NCI-H1417 (cell line): ENCODE results near the gene FBF1.

Source experiments
- DNase-seq, 3 experiments: peaks; one replicate each; lab custom pipeline; 2025; lab: John Stamatoyannopoulos, UW

FBF1 gene

DNA sequence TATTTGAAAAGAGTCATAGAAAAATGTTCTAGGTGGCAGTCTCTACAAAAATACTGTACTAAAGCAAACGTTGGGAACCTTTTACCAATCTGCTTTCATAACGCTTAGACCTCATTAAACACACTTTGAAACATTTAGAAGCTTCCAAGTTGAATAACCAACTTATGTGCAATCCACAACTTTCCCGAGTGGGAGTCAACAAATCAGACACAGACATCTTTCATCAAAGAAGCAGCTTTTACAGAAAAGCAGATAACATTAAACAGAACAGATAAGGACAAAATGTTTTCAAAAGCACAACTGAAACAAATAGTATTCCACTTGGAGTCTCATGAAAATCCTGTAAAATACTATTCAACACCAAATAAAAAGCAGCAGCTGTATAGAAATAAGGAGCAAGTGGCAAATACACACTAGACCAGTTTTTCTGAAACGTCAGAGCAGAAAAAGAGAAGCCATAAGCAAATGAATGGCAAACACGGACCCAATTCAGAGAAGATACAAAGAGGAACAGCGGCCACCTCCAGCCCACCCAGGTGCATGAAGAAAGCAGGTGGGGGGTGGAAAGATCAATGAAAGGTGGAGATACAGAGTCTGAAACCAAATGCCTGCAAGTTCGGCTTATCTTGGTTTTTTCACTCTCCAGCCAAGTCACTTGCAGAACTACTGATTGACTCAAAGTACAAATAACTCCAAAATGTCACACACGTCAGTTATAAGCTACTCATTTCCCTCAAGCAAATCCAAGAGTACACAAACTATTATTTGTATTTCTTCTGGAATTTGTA lies 18.4 kb upstream of the FBF1 start:
- no peak for DNase-seq

DNA sequence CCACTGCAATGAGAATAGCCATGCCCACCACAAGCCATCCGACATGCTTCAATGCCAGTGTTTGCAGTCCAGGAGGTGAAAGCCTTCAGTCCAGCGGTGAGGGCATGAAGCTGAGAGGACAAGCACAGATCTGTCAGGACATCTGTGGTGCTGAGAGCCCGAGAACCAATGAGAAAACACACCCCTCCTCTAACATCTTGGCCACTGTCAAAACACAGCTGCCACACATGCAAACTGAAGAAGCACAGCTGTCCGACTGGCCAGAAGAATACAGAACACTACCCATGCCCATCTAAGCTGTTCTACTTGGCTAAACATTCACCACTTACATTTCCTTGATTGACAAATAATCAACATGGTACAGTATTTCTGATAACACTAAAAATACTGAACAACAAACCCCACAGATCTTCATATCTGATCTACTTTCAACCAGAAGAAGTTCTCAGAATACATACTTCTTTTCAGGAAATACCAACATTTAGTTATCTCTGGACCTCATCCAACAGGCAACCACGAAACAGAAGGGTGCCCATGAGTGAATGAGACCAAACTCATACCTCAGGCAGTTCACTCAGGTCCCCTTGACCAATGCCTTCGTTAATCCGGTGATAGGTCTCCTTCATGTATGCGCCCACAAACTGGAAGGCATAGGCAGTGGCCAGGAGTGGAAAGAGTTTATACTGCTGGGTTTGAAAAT lies 10.2 kb upstream of the FBF1 start:
- no peak for DNase-seq

DNA sequence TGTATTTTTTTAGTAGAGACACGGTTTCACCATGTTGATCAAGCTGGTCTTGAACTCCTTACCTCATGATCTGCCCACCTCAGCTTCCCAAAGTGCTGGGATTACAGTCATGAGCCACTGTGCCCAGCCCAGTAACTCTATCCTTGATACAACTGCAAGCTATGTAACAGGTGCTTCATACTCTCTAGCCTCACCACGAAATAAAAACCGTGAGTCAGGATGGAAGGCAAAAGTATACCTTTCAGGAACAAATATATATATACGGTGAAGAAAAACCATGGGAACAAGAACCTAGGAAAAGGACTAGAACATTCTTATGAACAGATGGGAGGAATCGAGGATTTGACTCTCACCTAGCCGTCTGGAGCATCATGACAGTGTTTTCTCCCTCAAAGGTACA lies 9.6 kb upstream of the FBF1 start:
- no peak for DNase-seq

DNA sequence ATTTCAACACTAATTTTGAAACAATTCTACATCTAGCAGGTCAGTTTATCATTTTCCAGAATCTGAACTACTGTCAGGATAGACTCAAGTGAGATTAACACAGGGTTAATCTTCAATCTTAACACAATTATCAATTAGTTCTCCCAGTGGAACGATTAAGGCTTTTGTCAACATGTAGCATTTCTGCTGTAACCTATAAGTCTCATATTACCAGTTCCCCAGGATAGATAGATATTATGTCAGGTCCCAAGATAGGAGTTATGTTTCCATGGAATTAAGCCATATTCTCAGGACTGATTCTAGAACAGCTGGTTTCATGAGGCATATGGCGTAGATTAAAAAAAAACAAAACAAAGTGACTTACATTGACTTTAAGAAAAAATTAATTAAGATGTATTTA lies 4.4 kb upstream of the FBF1 start:
- DNase-seq, result no peak

DNA sequence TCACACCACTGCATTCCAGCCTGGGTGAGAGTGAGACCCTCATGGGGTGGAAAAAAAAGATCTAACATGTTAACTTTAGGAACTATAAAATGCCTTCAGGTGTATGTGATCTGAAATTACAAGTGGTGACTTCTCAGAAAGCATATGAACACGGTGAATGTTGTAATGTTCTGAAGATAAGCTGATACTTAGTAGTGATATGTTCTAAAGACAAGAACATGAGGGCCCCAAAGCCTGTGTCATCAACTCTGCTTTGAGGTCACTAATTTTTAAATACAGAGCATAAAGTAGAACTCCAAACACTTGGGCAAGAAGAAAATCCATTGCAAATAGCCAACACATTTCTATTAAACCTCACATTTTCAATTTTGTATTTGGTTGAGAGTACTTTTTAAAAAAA lies 2.6 kb upstream of the FBF1 start:
- no peak for DNase-seq

DNA sequence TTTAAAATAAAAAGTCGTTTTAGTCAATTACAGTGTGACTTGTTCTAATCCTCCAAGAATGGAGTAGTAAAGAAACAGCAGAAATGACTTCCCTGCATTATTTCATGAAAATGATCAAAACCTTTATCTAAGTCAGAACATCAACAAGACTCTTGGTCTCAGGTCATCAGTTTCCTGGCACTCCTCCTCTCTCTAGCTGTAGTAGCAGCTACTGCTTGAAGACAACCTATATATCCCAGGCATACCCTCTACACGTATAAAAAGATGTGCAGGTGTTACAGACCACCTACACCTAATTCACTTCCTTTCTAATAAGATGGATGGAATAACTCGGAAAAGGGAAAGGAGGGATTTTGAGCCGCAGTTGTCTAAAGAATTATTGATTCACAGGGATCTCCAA lies 1.6 kb upstream of the FBF1 start:
- DNase-seq, result no peak

DNA sequence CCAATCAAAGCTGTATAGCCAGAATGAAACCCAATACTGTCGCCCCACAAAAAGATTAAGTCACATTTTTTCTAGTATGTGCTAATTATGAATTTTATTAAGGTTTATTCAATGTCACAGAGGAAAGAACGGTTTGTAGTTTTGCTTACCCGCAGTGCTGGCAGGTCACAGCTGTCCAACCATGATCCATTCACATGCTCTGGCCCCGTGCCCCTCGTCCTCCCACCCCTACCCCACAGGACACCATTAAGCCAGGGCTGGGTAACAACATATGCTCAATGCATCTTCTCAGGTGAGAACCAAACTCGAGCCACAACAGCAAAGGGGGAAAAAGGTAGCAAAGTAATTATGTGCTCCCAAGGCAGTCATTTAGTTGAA lies 589 bp upstream of the FBF1 start:
- no peak for DNase-seq

DNA sequence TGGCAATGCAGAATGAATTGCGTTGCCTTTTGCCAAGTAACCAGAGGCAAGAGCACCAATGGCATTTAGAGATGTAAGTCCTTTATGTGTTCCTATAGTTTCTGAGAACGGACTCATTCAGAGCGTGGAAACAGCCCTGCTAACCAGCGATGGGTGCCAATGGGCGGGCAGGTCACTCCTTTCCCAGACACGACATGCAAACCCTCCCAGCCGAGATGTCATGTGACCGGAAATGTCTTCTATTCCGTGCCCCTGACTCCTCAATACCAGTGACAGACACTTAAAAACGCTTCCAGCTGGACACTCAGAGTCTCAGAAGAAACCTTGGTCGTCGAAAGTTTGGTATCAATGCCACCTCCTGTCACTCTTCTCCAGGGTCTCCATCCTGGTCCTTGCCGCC lies 3.2 kb downstream of the FBF1 start:
- DNase-seq, result no peak

DNA sequence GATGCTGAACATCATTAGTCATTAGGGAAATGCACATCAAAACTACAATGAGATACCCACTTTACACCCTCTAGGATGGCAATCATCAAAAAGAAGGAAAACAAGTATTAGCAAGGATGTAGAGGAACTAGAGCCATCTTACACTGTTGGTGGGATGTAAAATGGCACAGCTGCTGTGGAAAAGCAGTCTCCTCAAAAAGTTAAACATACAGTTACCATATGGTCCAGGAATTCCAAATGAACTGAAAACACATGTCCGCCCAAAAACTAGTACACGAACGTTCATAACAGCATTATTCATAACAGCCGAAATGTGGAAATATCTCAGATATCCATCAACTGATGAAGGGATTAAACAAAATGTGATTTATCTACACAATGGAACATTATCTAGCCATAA lies 7.0 kb downstream of the FBF1 start:
- no peak for DNase-seq

DNA sequence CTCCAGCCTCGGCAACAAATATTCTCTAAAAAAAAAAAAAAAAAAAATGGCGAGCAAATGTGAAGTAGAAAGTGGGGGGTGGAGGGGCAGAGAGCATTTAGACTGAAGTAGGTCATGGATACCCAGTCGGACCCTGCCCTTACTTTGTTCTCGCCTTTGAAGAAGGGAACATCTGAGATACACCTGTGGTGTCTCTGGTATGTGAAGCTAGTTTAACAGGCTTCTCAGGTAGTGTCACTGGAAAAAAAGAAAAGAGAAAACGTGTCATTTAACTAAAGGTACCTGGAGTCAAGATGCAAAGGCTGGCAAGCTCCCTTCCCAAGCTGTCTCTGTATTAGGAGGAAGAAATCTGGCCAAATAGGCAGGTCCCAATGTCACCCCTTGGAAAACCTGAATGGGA lies 8.0 kb downstream of the FBF1 start:
- no peak for DNase-seq

DNA sequence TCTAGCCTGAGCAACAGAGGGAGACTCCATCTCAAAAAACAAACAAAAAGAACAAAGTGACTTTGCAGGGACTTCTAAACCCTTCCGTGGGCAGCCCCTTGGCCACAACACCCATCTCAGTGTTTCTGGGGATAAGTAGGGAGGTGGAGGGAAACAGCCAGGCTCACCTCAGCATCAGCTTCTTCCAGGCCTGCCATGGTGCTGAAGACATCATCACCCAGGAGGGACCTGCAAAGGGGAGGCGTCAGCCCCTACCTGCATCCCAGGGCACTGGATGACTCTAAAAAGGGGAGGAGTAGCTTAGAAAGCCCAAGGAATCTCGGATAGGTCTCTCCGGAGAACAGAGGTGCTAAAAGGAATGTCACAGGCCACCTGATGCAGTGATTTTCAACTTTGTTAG lies 9.8 kb downstream of the FBF1 start:
- no peak for DNase-seq

DNA sequence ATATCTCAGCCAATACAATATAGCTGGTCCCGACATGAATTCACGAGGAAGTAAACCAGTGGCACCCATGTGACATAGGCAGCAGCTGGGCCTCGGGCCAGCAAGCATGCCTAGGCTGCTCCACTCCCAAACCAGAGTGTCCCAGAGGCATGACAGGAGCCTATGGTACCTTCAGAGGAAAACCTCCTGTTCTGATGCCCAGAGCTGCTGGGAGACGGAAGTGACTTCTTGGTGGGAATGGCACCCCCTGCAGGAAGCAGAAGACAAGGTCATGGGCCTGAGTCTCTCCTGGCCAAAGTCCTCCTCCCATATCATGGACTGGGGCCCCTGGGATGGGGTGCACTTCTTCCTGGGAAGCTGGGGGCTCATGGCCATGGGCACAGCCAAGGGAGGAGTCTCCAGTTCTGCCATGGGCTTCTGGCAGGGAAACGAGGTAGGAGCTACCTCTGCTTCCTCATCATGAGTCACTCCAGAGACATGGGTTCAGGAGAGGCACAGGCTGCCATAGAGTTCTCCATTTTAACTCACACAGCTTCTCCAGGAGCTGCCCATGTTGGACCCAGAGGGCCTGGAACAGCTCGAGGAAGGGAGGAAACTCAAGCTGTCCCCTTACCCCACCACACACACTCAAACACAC lies 13.4 kb downstream of the FBF1 start:
- peak in 2 of 3 experiments; percentile 5 to 46 for DNase-seq

DNA sequence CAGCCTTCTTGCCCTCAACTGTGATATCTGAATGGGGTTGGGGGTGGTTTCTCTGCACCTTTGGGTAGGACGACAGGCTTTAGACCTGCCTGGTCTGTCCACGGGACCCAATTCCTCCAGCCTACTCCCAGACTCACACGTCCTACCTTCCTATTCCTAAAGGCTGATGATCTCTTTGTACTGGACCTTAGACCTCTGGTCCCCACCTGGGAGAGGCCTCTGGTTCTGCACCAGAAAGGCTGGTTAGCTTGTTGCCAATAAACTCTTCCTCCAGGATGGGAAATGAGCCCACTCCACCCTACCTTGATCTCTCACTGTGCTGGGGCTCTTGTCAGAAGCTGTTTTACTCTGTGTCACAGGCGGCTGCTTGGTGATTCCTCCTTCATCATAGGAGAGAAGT lies 14.4 kb downstream of the FBF1 start:
- DNase-seq, result no peak

DNA sequence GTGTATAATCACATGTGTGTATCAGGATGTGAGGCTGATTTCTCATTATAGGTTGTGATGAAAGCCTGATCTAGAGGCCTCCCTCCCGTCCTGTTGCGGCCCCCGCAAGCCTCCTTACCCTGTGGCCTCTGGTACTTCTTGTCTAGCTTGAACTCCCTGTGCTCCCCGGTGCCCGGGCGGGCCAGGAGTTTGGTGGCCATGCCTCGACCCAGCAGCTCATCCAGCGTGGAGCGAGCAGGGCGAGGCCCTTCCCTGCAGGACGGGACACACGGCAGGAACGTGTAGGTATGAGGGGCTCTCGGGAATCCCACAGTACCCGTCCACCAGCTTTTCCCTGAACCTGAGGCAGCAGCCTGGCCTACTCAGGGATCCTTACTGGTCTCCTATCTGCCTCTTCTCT lies 14.9 kb downstream of the FBF1 start:
- DNase-seq, result no peak

DNA sequence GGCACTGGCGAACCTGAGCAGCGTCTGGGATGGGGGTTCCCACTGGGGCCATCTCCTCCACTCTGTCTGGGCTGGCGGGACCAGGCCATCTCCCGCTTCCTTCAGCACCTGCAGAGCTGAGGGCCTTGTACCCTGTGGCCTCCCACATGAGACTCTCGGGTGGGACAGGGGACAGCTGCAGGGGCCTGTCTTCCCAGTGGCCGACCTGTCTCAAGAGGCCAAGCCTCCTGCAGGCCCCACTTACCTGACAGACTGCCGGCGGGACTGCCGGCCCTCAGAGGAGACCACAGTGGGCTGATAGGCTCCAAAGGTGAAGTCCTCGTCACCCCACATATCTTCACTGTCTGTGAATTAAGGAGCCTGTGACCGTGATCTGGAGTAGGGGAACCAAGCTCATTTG lies 15.7 kb downstream of the FBF1 start:
- no peak for DNase-seq

DNA sequence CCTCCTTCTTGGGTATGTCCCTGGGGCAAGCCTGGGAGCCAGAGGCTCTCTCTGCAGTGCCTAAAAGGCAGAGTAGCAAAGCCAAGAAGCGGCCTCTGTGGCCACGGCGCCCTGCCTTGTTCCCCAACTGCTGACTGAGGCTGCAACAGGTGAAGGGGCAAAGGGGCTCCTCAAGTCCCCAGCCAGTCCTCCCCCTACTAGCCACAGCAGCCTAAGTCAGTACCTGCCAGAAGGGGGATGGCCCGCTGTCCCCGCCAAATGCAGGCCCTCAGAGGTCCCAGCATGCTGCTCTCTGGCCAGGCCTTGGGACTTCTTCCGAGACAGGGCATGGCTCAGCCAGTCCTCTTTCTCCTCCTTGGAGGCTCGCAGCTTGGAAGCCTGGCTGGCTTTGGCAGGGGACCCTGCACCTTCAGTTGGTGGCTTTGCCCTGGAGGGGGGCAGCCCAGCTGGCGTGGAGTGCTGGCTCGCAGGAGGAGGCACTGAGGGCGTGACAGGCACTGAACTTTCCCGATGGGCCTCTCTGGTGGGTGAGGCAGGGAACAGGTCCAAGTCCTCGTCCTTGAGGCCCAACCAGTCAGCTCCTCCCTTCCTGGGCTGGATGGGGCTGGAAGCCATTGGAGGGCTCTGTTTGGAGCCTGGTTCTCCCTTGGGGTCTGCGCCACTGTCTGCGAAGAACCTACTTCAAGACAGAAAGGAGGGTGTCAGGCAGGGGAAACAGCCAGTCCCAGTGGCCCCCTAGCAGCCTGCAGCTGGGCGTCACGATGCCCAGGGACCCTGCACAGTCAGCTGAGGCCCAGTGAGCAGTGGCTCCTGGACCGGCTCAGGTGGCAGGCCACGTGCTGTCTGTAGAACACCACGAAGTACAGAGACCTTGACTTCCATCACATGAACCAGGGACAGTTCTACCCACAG lies 17.6 kb downstream of the FBF1 start:
- no peak for DNase-seq

DNA sequence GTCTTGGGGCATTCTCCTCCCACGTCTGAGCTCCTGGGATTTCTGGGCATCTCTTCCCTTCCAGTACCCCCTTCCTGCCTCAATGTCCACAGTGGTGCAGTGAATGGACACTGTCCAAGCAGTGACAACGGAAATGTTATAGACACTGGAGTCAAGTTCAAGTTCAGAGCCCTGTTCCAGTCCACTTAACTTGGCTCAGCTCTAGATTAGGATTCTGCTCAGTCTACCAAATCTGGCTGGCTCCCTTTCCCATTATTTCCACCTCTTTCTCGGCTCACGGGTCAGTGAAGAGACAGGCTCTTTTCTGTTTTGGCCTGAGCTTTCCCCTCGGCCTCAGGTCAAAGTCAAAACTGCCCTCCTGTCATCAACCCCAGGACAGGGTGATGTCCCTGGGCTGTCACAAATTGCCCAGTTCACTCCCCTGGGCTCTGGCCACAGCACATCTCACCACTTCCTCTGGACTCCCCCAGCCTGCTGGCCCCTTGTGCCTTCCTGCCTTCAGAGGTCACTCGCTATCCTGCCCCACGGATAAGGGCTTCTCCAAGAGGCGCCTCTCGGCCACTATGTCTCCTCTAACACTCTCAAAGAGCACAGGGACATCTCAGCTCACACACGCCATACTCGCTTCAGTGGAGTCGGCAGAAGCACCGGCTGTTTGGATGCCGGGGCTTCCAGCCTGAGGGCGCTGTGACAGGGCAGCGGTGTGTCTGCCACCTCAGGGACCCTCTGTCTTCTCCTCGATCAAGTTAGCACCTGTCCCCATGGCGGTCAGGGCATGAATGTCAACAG lies 18.5 kb downstream of the FBF1 start:
- DNase-seq, result no peak

DNA sequence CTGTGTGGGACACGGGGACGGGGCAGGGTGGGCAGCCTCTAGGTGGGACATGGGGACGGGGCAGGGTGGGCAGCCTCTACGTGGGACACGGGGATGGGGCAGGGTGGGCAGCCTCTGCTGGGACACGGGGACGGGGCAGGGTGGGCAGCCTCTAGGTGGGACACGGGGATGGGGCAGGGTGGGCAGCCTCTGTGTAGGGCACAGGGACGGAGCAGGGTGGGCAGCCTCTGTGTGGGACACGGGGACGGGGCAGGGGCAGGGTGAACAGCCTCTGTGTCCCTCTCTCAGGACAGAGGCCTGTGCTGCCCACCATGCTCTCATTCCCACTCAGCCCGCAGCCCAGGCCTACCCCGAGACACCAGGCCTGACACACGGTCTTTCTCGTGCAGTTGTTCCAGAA lies 19.2 kb downstream of the FBF1 start:
- no peak for DNase-seq

DNA sequence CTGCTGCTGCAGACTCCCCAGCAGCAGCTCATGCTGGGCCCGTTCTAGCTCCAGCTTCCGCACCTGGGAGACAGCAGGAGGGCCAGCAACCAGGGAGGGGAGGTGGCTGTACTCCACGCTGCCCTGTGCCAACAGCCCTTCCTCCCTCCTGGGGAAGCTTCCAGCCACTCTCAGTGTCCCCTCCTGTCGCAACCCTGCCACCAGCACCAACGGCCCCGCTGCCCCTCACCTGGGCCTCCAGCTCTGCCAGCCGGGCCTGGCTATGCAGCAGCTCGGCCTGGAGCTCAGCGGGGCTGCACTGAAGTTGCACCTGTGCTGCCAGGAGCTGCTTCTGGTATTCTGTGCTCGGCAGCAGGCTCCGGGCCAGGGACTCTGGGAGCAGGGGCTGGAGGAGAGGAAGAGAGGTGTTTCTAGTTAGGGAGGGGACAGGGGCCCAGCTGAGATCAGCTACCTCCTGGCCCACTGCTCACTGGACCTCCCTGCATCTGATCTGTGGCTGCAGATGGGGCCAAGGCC lies 20.7 kb downstream of the FBF1 start:
- DNase-seq, result peak in 1 of 3 experiments; percentile 43

DNA sequence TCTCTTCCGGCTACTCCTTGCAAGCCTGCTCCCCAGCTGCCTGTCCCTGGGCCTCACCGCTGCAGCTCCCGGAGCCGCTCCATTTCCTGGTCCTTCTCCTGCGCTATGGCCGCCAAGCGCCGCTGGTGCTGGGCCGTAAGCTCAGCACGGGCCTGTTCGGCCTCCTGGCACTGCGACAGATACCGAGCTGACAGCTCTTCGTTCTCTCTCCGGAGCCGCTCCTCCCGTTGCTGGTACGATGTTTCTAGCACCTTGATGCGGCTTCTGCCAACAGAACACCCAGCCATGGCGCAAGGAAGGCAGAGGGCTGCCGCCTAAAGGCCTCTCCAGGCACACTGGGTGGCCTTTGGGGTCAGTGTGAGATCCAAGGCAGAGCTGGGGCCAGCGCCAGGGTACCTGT lies 21.2 kb downstream of the FBF1 start:
- DNase-seq, result no peak

DNA sequence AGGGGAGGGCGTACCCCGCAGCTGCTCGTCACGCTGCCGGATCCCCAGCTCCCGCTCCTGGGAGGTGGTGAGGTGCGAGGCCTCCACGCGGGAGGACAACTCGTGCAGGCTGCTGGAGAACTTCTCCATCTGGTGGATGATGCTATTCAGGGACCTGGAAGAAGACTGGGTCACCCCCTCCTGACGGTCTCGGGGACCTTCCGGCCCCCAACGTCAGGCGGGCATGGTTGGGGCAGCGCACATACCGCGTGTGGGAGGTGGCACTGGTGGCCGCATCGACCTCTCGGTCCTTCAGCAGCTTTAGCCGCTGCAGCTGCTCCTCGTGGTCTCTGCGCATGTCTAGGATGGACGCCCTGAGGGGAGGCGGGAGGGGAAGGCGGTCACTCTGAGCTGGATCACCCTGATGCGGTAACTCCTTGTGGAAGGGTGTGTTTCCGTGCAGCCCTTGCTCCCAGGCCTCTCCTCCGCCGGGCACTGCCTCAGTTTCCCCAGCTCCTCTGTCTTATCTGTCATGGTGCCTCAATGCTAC lies 22.9 kb downstream of the FBF1 start:
- DNase-seq, result no peak
